SIG-M5 (cell line): Measurements from ENCODE around the gene LRRC59.
"Not testable (repeated sequence)": the region's sequence is repeated elsewhere in the genome, so short reads cannot be mapped to it uniquely, and the experiment has no call there.

ENCODE experiments used
- DNase-seq: peaks from one replicate; lab custom pipeline; 2025; lab: John Stamatoyannopoulos, UW

LRRC59 gene

GRCh38 chr17:50397111-50397918 lies at the start of gene LRRC59:
Gene LRRC59, minus strand, starts transcription at chr17:50397523. Its CDS starts 206 bp downstream, at chr17:50397317.
- no peak for DNase-seq

GRCh38 chr17:50445730-50446325 lies 48.5 kb upstream of the LRRC59 start:
- DNase-seq = no peak

- DNase-seq = no peak
Measured at GRCh38 chr17:50444841-50445715, 47.8 kb upstream of the LRRC59 start.

DNA sequence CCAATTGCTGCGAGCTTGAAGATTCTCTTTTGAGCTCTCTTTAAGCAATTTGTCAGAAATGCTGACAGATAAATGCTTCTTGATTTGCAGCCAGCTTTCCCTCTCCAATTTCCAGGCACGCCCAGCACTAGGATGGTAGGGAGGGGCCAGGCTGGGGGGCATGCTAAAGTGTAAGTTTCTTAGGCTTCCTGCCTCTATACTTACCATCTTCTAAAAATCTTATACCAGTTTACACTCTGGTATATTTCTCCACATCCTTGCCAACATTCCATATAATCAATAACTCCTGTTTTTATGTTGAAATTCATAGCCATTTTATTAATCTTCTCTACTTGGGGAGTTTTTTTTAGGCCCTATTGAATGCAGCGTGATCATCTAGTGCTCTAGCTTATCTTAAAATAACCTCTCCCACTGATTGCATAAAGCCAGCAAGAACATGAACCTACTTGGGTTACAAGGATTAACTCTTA lies 46.2 kb upstream of the LRRC59 start:
- DNase-seq = no peak

GRCh38 chr17:50440838-50441829 lies 43.8 kb upstream of the LRRC59 start:
- DNase-seq = no peak

- no peak for DNase-seq
Measured at GRCh38 chr17:50440172-50440837, 43.0 kb upstream of the LRRC59 start.

GRCh38 chr17:50439008-50439407 lies 41.7 kb upstream of the LRRC59 start:
- DNase-seq = no peak

GRCh38 chr17:50437409-50437808 lies 40.1 kb upstream of the LRRC59 start:
- DNase-seq = no peak

- DNase-seq = no peak
Measured at GRCh38 chr17:50432125-50432762, 34.9 kb upstream of the LRRC59 start.

DNA sequence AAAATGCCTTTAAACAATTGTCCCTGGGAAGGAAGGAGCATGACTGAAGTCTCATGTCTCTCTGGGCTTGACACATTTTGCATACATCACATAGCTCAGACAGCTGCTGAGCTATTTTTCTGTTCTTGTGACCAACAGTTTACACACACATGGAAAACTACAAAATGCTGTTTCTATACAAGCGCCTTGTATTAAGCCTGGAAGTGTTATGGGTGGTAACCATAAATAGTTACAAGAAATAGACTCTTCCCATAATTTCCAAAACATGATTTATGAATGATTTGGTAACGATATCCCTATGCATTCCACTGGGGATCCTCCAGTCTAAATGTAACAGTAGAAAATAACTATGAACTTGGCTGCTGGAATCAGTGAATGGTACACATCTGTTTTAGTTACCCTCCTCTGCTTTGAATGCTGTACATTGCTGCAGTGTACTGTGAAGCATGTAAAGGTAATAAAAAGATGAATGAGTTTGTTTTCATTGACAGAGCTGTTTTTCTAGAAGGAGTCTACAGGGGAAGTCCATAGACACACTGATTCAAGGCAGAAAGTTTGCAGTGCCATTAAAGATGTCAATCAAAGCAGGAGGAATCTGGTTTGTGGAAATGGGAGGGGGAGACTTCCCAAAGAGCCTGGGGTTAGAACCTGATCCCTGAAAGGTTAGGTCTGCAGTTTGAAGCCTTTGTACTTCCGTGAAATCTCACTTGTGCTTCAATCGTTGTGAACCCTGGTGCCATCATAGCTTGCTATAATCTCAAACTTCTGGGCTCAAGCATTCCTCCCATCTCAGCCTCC lies 33.7 kb upstream of the LRRC59 start:
- DNase-seq = no peak

GRCh38 chr17:50429793-50430192 lies 32.5 kb upstream of the LRRC59 start:
- no peak for DNase-seq

DNA sequence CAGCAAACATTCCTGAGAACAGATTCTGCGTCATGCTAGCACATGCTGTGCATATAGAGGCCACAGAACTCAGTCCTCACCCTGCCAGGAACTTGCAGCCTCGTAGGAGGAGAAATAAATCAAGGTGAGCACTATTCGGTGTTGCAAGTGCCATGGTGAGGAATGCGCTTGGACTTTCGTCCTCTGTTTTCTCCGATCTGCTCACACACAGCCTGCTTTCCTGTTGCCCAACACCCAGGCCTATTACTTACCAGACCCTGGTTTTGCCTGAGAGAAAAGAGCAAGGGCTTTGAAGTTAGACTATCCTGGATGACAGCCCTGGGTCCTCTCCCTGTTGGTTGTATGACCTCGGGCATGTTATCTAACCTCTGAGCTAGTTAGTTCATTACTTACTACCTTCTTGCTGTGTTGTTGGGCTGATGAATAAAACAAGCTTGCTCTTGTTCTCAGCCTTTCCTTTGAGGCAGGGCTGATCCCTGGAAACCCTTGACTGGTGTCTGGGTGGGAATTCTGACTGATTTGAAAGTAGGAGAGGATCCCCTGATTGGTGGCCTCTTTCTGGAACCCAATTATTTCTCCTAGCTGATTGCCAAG lies 31.6 kb upstream of the LRRC59 start:
- DNase-seq = no peak

- DNase-seq = not testable (repeated sequence)
Measured at GRCh38 chr17:50428126-50428525, 30.8 kb upstream of the LRRC59 start.

GRCh38 chr17:50426814-50427787 lies 29.8 kb upstream of the LRRC59 start:
- DNase-seq = no peak

- DNase-seq = no peak
Measured at GRCh38 chr17:50426472-50426782, 29.1 kb upstream of the LRRC59 start.

GRCh38 chr17:50425682-50426471 lies 28.6 kb upstream of the LRRC59 start, which contains the start of gene ACSF2:
Gene ACSF2, plus strand, starts transcription at chr17:50426218. Its CDS starts 44 bp downstream, at chr17:50426262.
- DNase-seq = no peak
